Endothelial cell of umbilical vein (primary cell): ENCODE data around the gene P2RY2.

Experiments used
- CTCF ChIP-seq, 2 donors: IDR thresholded peaks; 1 replicate in 1 of 2; 2 replicates in 1 of 2; pipeline ENCODE4 v1.5.1; 2011; ENCODE audit warnings: low read length in 2 of 2, mild to moderate bottlenecking in 2 of 2, moderate library complexity in 2 of 2, control low read depth in 1 of 2, inconsistent platforms in 1 of 2, low read depth in 1 of 2; ENCODE audit not compliant: insufficient read depth in 1 of 2; ENCODE audit errors: extremely low read depth in 1 of 2
- EZH2 ChIP-seq: IDR thresholded peaks from 2 replicates; pipeline ENCODE4 v1.6.1; 2012; ENCODE audit warnings: borderline replicate concordance, low read depth, mild to moderate bottlenecking, moderate library complexity, low read length, inconsistent platforms; ENCODE audit not compliant: severe bottlenecking
- GATA2 ChIP-seq: IDR thresholded peaks from 2 replicates; pipeline ENCODE4 v1.7.0; 2011; ENCODE audit warnings: low read depth, mild to moderate bottlenecking, moderate library complexity, mixed read lengths, low read length; ENCODE audit not compliant: insufficient read length, insufficient read depth
- MAX ChIP-seq: IDR thresholded peaks from 2 replicates; pipeline ENCODE4 v1.6.1; 2011; ENCODE audit not compliant: insufficient read depth, insufficient read length
- MYC ChIP-seq: IDR thresholded peaks from one replicate; pipeline ENCODE4 v1.6.1; 2011; ENCODE audit warnings: mild to moderate bottlenecking, low read depth, low read length
- POLR2A ChIP-seq: IDR thresholded peaks from 2 replicates; pipeline ENCODE4 v1.6.1; 2012; ENCODE audit warnings: low read depth, mild to moderate bottlenecking, control low read depth, low read length
- POLR2AphosphoS5 ChIP-seq: IDR thresholded peaks from 2 replicates; pipeline ENCODE4 v1.6.1; 2012; ENCODE audit warnings: low read depth, mild to moderate bottlenecking, control low read depth, low read length, moderate library complexity; ENCODE audit not compliant: insufficient read depth

- TF ChIP-seq POLR2AphosphoS5 = no peak
- no peak for TF ChIP-seq CTCF (IDR thresholded peaks at IDR 0.05; ENCODE audit: extremely low read depth in 1 of 2, insufficient read depth in 1 of 2, low read depth in 1 of 2, low read length in 2 of 2)
- TF ChIP-seq POLR2A = no peak
- no peak for TF ChIP-seq MAX
- no peak for TF ChIP-seq MYC
- no peak for TF ChIP-seq EZH2
- TF ChIP-seq GATA2 = no peak
Measured at GRCh38 chr11:73277467-73277866, 59.4 kb downstream of the P2RY2 start.
